HEK293 (cell line): Measurements from ENCODE around the gene NDUFA8.

ENCODE experiments used
- FEZF1 ChIP-seq: fragments of 450-650 bp; formaldehyde crosslinking; IDR thresholded peaks from 2 replicates; pipeline ENCODE4 v1.5.1; 2016; ENCODE audit warnings: missing biosample characterization, missing genetic modification characterization
- GLI4 ChIP-seq: fragments of 450-650 bp; formaldehyde crosslinking; IDR thresholded peaks from 2 replicates; pipeline ENCODE4 v1.5.1; 2016; ENCODE audit warnings: missing biosample characterization, missing genetic modification characterization
- OVOL3 ChIP-seq: fragments of 450-650 bp; formaldehyde crosslinking; IDR thresholded peaks from 2 replicates; pipeline ENCODE4 v1.5.1; 2016; ENCODE audit warnings: missing biosample characterization, missing genetic modification characterization
- PRDM4 ChIP-seq: fragments of 450-650 bp; formaldehyde crosslinking; IDR thresholded peaks from 2 replicates; pipeline ENCODE4 v1.5.1; 2017; ENCODE audit warnings: missing biosample characterization, missing genetic modification characterization
- RBAK ChIP-seq: fragments of 450-650 bp; formaldehyde crosslinking; IDR thresholded peaks from 2 replicates; pipeline ENCODE4 v1.5.1; 2016; ENCODE audit warnings: missing biosample characterization, missing genetic modification characterization
- REPIN1 ChIP-seq: fragments of 450-650 bp; formaldehyde crosslinking; IDR thresholded peaks from 2 replicates; pipeline ENCODE4 v1.5.1; 2017; ENCODE audit warnings: missing biosample characterization, missing genetic modification characterization, low read depth
- SP2 ChIP-seq: fragments of 450-650 bp; formaldehyde crosslinking; IDR thresholded peaks from 2 replicates; pipeline ENCODE4 v1.5.1; 2016; ENCODE audit warnings: missing biosample characterization, missing genetic modification characterization
- TCF7L2 ChIP-seq: IDR thresholded peaks from 2 replicates; pipeline ENCODE4 v1.6.1; 2011; ENCODE audit warnings: low read depth, mild to moderate bottlenecking, inconsistent platforms, low read length, moderate library complexity, borderline replicate concordance
- WT1 ChIP-seq: fragments of 450-650 bp; formaldehyde crosslinking; IDR thresholded peaks from 2 replicates; pipeline ENCODE4 v1.5.1; 2016; ENCODE audit warnings: missing biosample characterization, missing genetic modification characterization
- ZBTB10 ChIP-seq: fragments of 450-650 bp; formaldehyde crosslinking; IDR thresholded peaks from 2 replicates; pipeline ENCODE4 v1.5.1; 2016; ENCODE audit warnings: missing biosample characterization, missing genetic modification characterization
- ZBTB6 ChIP-seq: fragments of 450-650 bp; formaldehyde crosslinking; IDR thresholded peaks from 2 replicates; pipeline ENCODE4 v1.5.1; 2017; ENCODE audit warnings: missing biosample characterization, missing genetic modification characterization
- ZBTB7A ChIP-seq: fragments of 450-650 bp; formaldehyde crosslinking; IDR thresholded peaks from 2 replicates; pipeline ENCODE4 v1.5.1; 2016; ENCODE audit warnings: low read depth, missing biosample characterization, missing genetic modification characterization
- ZFP3 ChIP-seq: fragments of 450-650 bp; formaldehyde crosslinking; IDR thresholded peaks from 2 replicates; pipeline ENCODE4 v1.5.1; 2016; ENCODE audit warnings: low read depth, missing biosample characterization, missing genetic modification characterization
- ZFP37 ChIP-seq: fragments of 450-650 bp; formaldehyde crosslinking; IDR thresholded peaks from 2 replicates; pipeline ENCODE4 v1.5.1; 2016; ENCODE audit warnings: missing biosample characterization, missing genetic modification characterization
- ZFP41 ChIP-seq: fragments of 450-650 bp; formaldehyde crosslinking; IDR thresholded peaks from 2 replicates; pipeline ENCODE4 v1.5.1; 2016; ENCODE audit warnings: missing biosample characterization, missing genetic modification characterization, borderline replicate concordance
- ZNF10 ChIP-seq: fragments of 450-650 bp; formaldehyde crosslinking; IDR thresholded peaks from 2 replicates; pipeline ENCODE4 v1.5.1; 2017; ENCODE audit warnings: missing biosample characterization, missing genetic modification characterization
- ZNF19 ChIP-seq: fragments of 450-650 bp; formaldehyde crosslinking; IDR thresholded peaks from 2 replicates; pipeline ENCODE4; 2016; ENCODE audit warnings: missing biosample characterization, missing genetic modification characterization, low read depth
- ZNF2 ChIP-seq: fragments of 450-650 bp; formaldehyde crosslinking; IDR thresholded peaks from 2 replicates; pipeline ENCODE4 v1.5.1; 2016; ENCODE audit warnings: missing biosample characterization, missing genetic modification characterization
- ZNF211 ChIP-seq: fragments of 450-650 bp; formaldehyde crosslinking; IDR thresholded peaks from 2 replicates; pipeline ENCODE4 v1.5.1; 2016; ENCODE audit warnings: low read depth, missing biosample characterization, missing genetic modification characterization
- ZNF221 ChIP-seq: fragments of 450-650 bp; formaldehyde crosslinking; IDR thresholded peaks from 2 replicates; pipeline ENCODE4 v1.5.1; 2017; ENCODE audit warnings: missing biosample characterization, missing genetic modification characterization, borderline replicate concordance
- ZNF274 ChIP-seq, 2 experiments: fragments of 200-500 bp in 1 of 2; fragments of 450-650 bp in 1 of 2; sonication (Bioruptor generic) in 1 of 2; formaldehyde crosslinking in 1 of 2; IDR thresholded peaks; 2 replicates each; pipeline versions ENCODE4 v1.5.1 to v1.6.1; 2014 to 2016; ENCODE audit warnings: borderline replicate concordance in 1 of 2, inconsistent platforms in 1 of 2, low read length in 1 of 2, missing biosample characterization in 1 of 2, missing genetic modification characterization in 1 of 2
- ZNF404 ChIP-seq: fragments of 450-650 bp; formaldehyde crosslinking; IDR thresholded peaks from 2 replicates; pipeline ENCODE4 v1.5.1; 2017; ENCODE audit warnings: missing biosample characterization, missing genetic modification characterization
- ZNF423 ChIP-seq: fragments of 450-650 bp; formaldehyde crosslinking; IDR thresholded peaks from 2 replicates; pipeline ENCODE4 v1.5.1; 2016; ENCODE audit warnings: missing biosample characterization, missing genetic modification characterization
- ZNF433 ChIP-seq: fragments of 450-650 bp; formaldehyde crosslinking; IDR thresholded peaks from 2 replicates; pipeline ENCODE4 v1.5.1; 2016; ENCODE audit warnings: missing biosample characterization, missing genetic modification characterization, low read depth
- ZNF48 ChIP-seq: fragments of 450-650 bp; formaldehyde crosslinking; IDR thresholded peaks from 2 replicates; pipeline ENCODE4 v1.5.1; 2016; ENCODE audit warnings: missing biosample characterization, missing genetic modification characterization
- ZNF488 ChIP-seq: fragments of 450-650 bp; formaldehyde crosslinking; IDR thresholded peaks from 2 replicates; pipeline ENCODE4 v1.5.1; 2016; ENCODE audit warnings: missing biosample characterization, missing genetic modification characterization
- ZNF514 ChIP-seq: fragments of 450-650 bp; formaldehyde crosslinking; IDR thresholded peaks from 2 replicates; pipeline ENCODE4 v1.5.1; 2016; ENCODE audit warnings: missing biosample characterization, missing genetic modification characterization
- ZNF544 ChIP-seq: fragments of 450-650 bp; formaldehyde crosslinking; IDR thresholded peaks from 2 replicates; pipeline ENCODE4 v1.5.0; 2017; ENCODE audit warnings: missing biosample characterization, missing genetic modification characterization
- ZNF560 ChIP-seq: fragments of 450-650 bp; formaldehyde crosslinking; IDR thresholded peaks from 2 replicates; pipeline ENCODE4 v1.5.1; 2017; ENCODE audit warnings: missing biosample characterization, missing genetic modification characterization, borderline replicate concordance
- ZNF654 ChIP-seq: fragments of 450-650 bp; formaldehyde crosslinking; IDR thresholded peaks from 2 replicates; pipeline ENCODE4 v1.5.1; 2016; ENCODE audit warnings: low read depth, missing biosample characterization, missing genetic modification characterization
- ZNF830 ChIP-seq: fragments of 450-650 bp; IDR thresholded peaks from 2 replicates; pipeline ENCODE4 v1.5.0; 2018; ENCODE audit warnings: missing biosample characterization, missing genetic modification characterization, low read depth, mild to moderate bottlenecking, moderate library complexity
- ZNF843 ChIP-seq: fragments of 450-650 bp; formaldehyde crosslinking; IDR thresholded peaks from 2 replicates; pipeline ENCODE4 v1.5.1; 2016; ENCODE audit warnings: missing biosample characterization, missing genetic modification characterization

NDUFA8 gene

GRCh38 chr9:122159026-122159924, at the start of gene NDUFA8, which contains the start of gene MORN5 (continued):
- TF ChIP-seq TCF7L2, result no peak
- TF ChIP-seq ZNF274 (IDR thresholded peaks at IDR 0.05; ENCODE audit: low read length), result no peak
- no peak for TF ChIP-seq ZNF274 (tag by site-specific recombination; IDR thresholded peaks at IDR 0.05; ENCODE audit: borderline replicate concordance)
- TF ChIP-seq ZNF560 (tag by site-specific recombination), result no peak
- TF ChIP-seq GLI4 (tag by site-specific recombination), result no peak
- TF ChIP-seq ZBTB6, result no peak
- no peak for TF ChIP-seq ZNF211
- no peak for TF ChIP-seq ZNF404
- no peak for TF ChIP-seq ZFP37 (tag by site-specific recombination)
- no peak for TF ChIP-seq ZNF10 (tag by site-specific recombination)
- TF ChIP-seq ZNF221, result no peak
- no peak for TF ChIP-seq FEZF1 (tag by site-specific recombination)
- no peak for TF ChIP-seq ZNF514
- TF ChIP-seq ZNF48 (tag by site-specific recombination), result no peak
- TF ChIP-seq ZNF488 (tag by site-specific recombination), result no peak
- no peak for TF ChIP-seq ZNF544 (tag by site-specific recombination)
- TF ChIP-seq PRDM4 (tag by site-specific recombination), result no peak
- TF ChIP-seq ZBTB10 (tag by site-specific recombination), result peak; percentile 56; the same call in 1 of the 2 replicates
- TF ChIP-seq OVOL3 (tag by site-specific recombination), result no peak
- no peak for TF ChIP-seq ZNF19 (tag by site-specific recombination)
- TF ChIP-seq REPIN1 (tag by site-specific recombination), result no peak
- TF ChIP-seq WT1, result no peak
- TF ChIP-seq ZFP3 (tag by site-specific recombination), result no peak
- no peak for TF ChIP-seq RBAK (tag by site-specific recombination)
- no peak for TF ChIP-seq ZNF433 (tag by site-specific recombination)
- peak; percentile 67 for TF ChIP-seq SP2 (tag by site-specific recombination)
- no peak for TF ChIP-seq ZNF830 (tag by site-specific recombination)
- TF ChIP-seq ZBTB7A (tag by site-specific recombination), result no peak
- no peak for TF ChIP-seq ZNF654
- TF ChIP-seq ZNF843 (tag by site-specific recombination), result no peak
- no peak for TF ChIP-seq ZNF423 (tag by site-specific recombination)
- TF ChIP-seq ZFP41 (tag by site-specific recombination), result no peak
- TF ChIP-seq ZNF2 (tag by site-specific recombination), result no peak
